ENCODE measurements around the gene ATG9A. TPM values are rescaled to one million over a fixed set of nuclear protein-coding genes. Genes with fewer than 3 reads are reported as not detected.
"Not testable (repeated sequence)": the region's sequence is repeated elsewhere in the genome, so short reads cannot be mapped to it uniquely, and the experiment has no call there.

ATG9A gene
- 10 to 100 TPM; 27.9 to 37.3 (median 32.6) TPM for polyA plus RNA-seq (ENCODE audit: insufficient read length in 10 of 10)
- long read RNA-seq, donor 1, full-length matches to known transcripts: 6 of 6 reads
- long read RNA-seq, donor 1, partial matches to known transcripts: 0 of 6 reads
- long read RNA-seq, donor 1, other reads (novel, unspliced or antisense): 0 of 6 reads
- long read RNA-seq, donor 2, full-length matches to known transcripts: 2 of 2 reads
- long read RNA-seq, donor 2, partial matches to known transcripts: 0 of 2 reads
- long read RNA-seq, donor 2, other reads (novel, unspliced or antisense): 0 of 2 reads
- long read RNA-seq, donor 3: 0 reads
- long read RNA-seq, donor 4, partial matches to known transcripts: 0 of 2 reads
- long read RNA-seq, donor 4, other reads (novel, unspliced or antisense): 0 of 2 reads
- long read RNA-seq, donor 5, partial matches to known transcripts: 0 of 2 reads
- long read RNA-seq, donor 5, other reads (novel, unspliced or antisense): 0 of 2 reads
- long read RNA-seq, donor 6, full-length matches to known transcripts: 9 of 9 reads
- long read RNA-seq, donor 6, partial matches to known transcripts: 0 of 9 reads
- long read RNA-seq, donor 6, other reads (novel, unspliced or antisense): 0 of 9 reads
- long read RNA-seq, donor 7, partial matches to known transcripts: 0 of 1 reads
- long read RNA-seq, donor 7, other reads (novel, unspliced or antisense): 0 of 1 reads
- long read RNA-seq, donor 8, full-length matches to known transcripts: 3 of 3 reads
- long read RNA-seq, donor 8, partial matches to known transcripts: 0 of 3 reads
- long read RNA-seq, donor 8, other reads (novel, unspliced or antisense): 0 of 3 reads
- long read RNA-seq, donor 9, full-length matches to known transcripts: 1 of 7 reads
- long read RNA-seq, donor 9, partial matches to known transcripts: 6 of 7 reads
- long read RNA-seq, donor 9, other reads (novel, unspliced or antisense): 0 of 7 reads

- peak; percentile 97 to 99 (median 99) for DNase-seq
Observed at GRCh38 chr2:219229305-219230058, at the start of gene ATG9A, which contains the start of gene ANKZF1. TSS of gene ATG9A (minus strand) at chr2:219229636. CDS start at chr2:219228024, 1,612 bp downstream. TSS of gene ANKZF1 (plus strand) at chr2:219229806. CDS start at chr2:219230258, 452 bp downstream.

- DNase-seq: no peak
Observed at GRCh38 chr2:219278655-219279150, 49.3 kb upstream of the ATG9A start.

- DNase-seq: peak; percentile 80 to 91 (median 81)
Observed at GRCh38 chr2:219277703-219278654, 48.5 kb upstream of the ATG9A start.

GRCh38 chr2:219274361-219274921 is 45.0 kb upstream of the ATG9A start:
- peak in 1 of 3 donors; percentile 78 for DNase-seq

- no peak for DNase-seq
Observed at GRCh38 chr2:219273937-219274336, 44.5 kb upstream of the ATG9A start.

- DNase-seq: no peak
Observed at GRCh38 chr2:219272995-219273394, 43.6 kb upstream of the ATG9A start.

- DNase-seq: no peak
Observed at GRCh38 chr2:219272356-219272755, 42.9 kb upstream of the ATG9A start.

- DNase-seq: no peak
Observed at GRCh38 chr2:219271021-219271420, 41.6 kb upstream of the ATG9A start.

- no peak for DNase-seq
Observed at GRCh38 chr2:219270055-219270372, 40.6 kb upstream of the ATG9A start.

- no peak for DNase-seq
Observed at GRCh38 chr2:219269362-219270054, 40.1 kb upstream of the ATG9A start.

GRCh38 chr2:219268294-219268693 is 38.9 kb upstream of the ATG9A start:
- DNase-seq: no peak

- no peak for DNase-seq
Observed at GRCh38 chr2:219266886-219267285, 37.5 kb upstream of the ATG9A start.

GRCh38 chr2:219266232-219266631 is 36.8 kb upstream of the ATG9A start:
- no peak for DNase-seq

GRCh38 chr2:219261024-219261855 is 31.8 kb upstream of the ATG9A start:
- DNase-seq: no peak

GRCh38 chr2:219258942-219259341 is 29.5 kb upstream of the ATG9A start:
- not testable (repeated sequence) for DNase-seq

- no peak for DNase-seq
Observed at GRCh38 chr2:219254590-219255201, 25.3 kb upstream of the ATG9A start.

GRCh38 chr2:219253753-219254589 is 24.5 kb upstream of the ATG9A start, which contains the start of gene TUBA4A:
TSS of gene TUBA4A (minus strand) at chr2:219253918. CDS start at chr2:219253858, 60 bp downstream.
- DNase-seq: peak in 2 of 3 donors; percentile 63 to 70

All from muscle of back (tissue), 13 donors.